Left colon (tissue), 2 donors: ENCODE data around the gene SEBOX. TPM values are rescaled to one million over a fixed set of nuclear protein-coding genes. Genes with fewer than 3 reads are reported as not detected.
"Not testable (repeated sequence)": the region's sequence is repeated elsewhere in the genome, so short reads cannot be mapped to it uniquely, and the experiment has no call there.

ENCODE experiments used
- ATAC-seq: fragments of 200-7000 bp; cut with Tn5 transposase; one replicate; pipeline ENCODE4 v1.9.1; 2020; ENCODE audit warnings: mild to moderate bottlenecking, moderate library complexity
- DNase-seq, 2 donors: peaks; one replicate each; pipeline ENCODE4 v3.0.0-alpha.2; 2020
- intact Hi-C, 2 donors: fragments of 100-400 bp; cut with DNase I in 1 of 2; cut with micrococcal nuclease in 1 of 2; formaldehyde crosslinking; loops; one replicate each; pipeline versions ENCODE4 v1.11.2 to v1.14.0; 2022; cut with DNase I, micrococcal nuclease
- total RNA-seq, 2 donors: library from RNA; stranded (reverse); fragmentation: NEBNext Ultra II Directional; extraction: Animal tissue kit (Norgen Biotek cat#: 25700); gene quantifications; one replicate each; pipeline ENCODE4 v1.2.1, GENCODE V29; 2021
- donor health status: DM: no; HTN: no; CAD: no.
- donor health status: DM: yes; HTN: yes; CAD: no.

The SEBOX gene
- total RNA-seq, 2 donors from 2014 or later = not detected

DNA sequence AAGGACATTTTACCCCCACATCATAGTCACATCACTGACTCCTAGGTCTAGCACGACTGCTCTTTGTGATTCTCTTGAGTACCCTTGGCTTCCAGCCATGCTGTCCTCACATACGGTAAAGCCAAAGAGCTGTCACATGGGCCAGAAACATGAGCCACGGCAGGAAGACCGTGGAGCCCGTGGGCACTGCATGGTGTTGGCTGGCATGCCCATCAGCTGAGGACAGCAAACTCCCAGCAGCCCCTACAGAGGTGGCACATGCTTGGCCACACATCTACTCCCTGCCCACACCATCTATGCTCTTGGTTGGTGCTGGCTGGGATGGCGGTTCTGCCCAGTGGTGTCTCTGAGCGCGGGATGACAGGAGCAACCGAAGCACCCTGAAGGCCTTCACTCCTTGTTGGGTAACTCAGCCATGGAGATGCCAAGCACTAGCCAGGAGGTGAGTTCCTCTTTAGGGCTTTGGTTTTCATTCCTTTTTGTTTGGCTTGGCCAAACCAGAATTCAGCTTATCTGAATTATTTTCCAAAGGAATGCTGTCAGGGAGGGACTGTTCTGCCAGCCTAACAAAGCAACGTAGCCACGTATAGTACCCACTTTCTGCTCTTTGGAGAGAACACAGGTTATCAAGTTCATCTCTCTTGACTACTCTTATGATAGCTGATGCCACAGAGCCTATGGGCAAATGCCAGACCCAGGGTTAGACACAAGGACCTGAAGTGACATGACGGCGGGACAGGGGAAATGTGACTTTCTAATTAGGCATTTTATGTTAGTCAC is 19.4 kb downstream of the SEBOX start:
- intact Hi-C loops = no loop called here
- no peak for DNase-seq
- peak; percentile 15 for ATAC-seq

DNA sequence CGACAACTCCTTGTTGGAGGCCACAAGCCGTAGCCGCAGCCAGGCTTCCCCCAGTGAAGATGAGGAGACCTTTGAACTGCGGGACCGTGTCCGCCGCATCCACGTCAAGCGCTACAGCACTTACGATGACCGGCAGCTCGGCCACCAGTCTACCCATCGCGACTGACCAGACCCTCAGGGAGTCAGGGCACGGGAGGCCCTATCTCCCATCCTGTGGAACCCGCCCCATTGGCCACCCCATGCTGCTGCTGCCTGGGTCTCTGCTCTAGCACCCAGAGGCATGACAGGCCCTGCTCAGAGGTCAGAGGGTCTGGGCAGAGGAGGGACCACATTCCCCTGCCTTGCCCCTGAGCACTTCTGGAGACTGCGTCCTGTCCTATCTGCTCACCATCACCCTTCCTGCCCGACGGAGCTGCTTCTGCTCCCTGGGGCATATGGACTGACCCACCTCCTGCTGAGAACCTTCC is 20.5 kb downstream of the SEBOX start:
- ATAC-seq = no peak
- no peak for DNase-seq
- intact Hi-C loops = no loop called here

DNA sequence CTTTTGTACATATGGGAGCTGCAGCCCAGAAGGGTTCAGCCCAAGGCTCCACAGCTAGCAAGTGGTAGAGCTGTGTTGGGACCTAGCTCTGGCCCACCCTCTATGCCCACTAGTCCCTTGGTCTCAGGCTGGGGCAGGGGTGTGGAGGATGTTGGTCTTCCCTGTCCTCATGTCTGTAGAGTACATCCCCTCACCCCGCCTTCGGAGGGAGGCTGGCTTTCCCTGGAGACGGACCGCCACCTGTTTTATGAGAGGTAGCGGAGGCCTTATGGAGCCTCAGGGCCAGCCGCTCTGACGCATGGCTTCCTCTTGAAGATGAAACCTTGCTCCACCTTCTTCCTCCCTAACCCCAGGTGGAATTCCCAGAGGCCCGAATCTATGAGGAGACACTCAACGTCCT is 21.0 kb downstream of the SEBOX start:
- DNase-seq = no peak
- no peak for ATAC-seq
- intact Hi-C loops = no loop called here

DNA sequence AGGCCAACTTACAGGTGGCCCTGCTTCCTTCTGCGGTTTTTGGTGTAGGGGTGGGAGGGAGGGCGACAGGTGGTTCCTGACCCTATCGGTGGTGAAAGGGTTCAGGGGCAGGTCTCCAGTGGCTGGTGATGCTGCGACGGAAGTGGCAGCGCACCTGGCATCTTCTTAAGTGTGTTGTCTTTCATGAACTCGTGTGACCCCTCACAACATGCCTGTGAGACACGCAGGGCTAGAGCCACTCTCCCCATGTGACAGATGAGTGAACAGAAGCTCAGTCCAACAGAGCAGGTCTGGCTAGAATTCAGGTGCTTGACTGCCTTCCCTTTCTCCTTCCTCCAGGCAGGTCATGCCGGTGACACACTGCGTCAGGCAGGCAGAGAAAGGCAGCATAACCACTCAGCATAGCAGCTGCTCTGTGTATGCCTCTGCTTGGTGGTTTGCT is 21.5 kb downstream of the SEBOX start:
- DNase-seq (no peak), ATAC-seq (no peak)
- intact Hi-C loops = no loop called here

DNA sequence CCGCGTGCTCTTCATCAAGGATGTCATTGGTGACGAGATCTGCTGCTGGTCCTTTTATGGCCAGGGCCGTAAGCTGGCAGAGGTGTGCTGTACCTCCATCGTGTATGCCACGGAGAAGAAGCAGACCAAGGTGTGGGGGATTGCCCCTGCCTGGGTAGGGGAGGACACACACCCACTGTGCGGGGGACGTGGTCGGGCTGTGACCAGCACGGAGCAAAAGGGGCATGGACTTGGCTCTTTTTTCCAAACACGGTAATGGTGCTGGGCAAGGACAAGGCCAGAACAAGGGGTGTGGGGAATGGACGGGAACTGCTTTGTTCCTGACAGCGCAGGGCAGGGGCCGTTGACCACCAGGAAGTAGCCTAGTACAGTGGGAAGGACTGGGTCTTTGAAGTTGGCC is 22.7 kb downstream of the SEBOX start:
- ATAC-seq = no peak
- DNase-seq = no peak
- intact Hi-C loops = no loop called here

DNA sequence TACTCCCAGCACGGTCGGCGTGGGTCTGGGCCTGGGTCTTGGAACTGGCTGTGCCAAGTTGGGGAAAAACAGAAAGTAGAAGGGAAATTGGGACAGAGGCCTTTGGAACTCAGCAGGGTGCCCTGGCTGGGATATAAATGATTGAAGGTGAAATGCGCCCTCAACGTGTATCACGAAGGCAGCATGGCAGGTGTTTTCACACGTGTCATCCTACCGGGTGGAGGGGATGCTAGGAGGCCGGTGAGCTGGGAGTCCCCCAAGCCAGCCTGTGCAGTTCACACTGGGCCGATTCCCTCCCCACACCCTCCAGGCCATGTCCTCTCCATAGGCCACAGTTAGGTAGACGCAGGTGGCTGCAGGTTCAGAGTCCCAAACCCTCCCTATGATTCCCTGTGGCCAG is 23.5 kb downstream of the SEBOX start:
- DNase-seq (no peak), ATAC-seq (no peak)
- intact Hi-C loops = no loop called here

DNA sequence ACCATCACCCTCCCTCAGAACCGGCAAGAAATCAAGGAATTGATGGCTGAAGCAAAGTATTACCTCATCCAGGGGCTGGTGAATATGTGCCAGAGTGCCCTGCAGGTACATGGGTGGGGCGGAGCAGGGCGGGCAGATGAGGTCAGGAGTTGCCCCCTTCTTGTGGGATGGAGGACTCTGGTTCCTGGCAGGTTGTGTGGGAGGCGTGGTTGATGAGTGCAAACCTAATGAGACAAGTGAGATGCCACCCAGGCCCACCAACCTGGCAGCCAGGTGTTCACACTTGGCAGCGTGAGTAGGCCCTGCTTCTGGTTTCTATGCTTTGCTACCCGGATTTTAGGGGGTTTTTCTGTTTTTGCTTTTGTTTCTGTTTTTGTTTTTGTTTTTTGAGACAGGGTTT is 24.6 kb downstream of the SEBOX start:
- intact Hi-C loops = no loop called here
- ATAC-seq = no peak
- DNase-seq = no peak

DNA sequence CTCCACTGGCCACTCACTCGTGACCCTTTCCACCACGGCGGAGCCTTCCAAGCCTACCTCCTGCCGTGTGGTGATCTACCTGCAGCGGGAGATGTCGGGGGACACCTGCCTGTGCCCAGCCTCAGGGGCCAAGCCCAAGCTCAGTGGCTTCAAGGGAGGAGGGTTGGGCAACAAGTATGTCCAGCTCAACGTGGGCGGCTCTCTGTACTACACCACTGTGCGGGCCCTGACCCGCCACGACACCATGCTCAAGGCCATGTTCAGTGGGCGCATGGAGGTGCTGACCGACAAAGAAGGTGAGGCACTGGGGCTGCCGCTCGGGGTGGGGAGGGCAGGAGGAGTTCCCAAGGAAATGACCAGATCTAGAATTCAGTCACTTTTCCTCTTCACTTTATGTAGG is 25.6 kb downstream of the SEBOX start:
- intact Hi-C loops = no loop called here
- DNase-seq (no peak), ATAC-seq (no peak)

DNA sequence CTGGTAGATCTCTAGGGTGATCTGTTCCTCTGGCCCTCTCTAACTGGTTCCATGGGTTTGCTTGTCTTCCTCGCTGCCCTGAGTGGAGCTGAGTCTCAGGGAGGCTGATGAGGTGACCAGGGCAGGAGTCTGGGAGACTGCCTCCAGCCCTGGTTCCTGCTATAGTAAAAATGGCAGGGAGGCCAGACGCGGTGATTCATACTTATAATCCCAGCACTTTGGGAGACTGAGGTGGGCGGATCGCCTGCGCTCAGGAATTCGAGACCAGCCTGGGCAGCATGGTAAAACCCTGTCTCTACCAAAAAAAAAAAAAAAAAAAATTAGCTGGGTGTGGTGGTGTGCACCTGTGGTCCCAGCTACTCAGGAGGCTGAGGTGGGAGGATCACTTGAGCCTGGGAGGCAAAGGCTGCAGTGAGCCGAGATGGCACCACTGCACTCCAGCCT is 26.2 kb downstream of the SEBOX start:
- intact Hi-C loops, DNase-seq, ATAC-seq: not testable (repeated sequence)

DNA sequence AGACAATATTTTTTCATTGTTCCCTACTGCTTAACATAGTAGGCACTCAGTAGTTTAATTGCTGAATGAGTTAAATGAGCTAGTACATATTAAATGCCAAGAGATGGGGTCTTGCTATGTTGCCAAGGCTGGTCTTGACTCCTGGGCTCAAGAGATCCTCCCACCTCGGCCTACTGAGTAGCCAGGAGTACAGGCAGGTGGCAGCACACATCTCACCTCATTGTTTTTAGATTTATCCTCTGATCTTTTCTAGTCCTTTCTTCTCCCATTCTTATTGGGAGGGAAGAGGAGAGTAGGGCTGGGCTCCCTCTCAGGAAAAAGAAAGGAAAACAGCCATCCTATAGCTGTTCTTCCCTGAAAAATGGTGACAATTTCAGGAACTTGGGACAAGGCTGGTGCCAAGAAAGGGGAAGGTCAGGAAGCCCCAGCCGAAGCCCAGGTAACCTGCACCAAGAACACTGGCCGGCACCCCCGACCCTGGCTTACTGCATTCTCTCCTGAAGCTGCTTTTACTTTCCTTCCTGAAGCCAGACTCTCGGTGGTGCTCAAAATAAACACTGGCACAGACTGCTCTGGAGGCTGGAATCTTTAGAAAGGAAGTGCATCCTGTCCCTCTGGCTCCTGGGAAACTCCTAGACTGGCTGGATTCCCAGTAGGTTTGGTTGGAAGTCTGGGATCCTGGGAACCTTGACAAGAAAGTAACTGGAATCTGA is 26.8 kb downstream of the SEBOX start:
- DNase-seq (no peak), ATAC-seq (no peak)
- intact Hi-C loops = no loop called here

DNA sequence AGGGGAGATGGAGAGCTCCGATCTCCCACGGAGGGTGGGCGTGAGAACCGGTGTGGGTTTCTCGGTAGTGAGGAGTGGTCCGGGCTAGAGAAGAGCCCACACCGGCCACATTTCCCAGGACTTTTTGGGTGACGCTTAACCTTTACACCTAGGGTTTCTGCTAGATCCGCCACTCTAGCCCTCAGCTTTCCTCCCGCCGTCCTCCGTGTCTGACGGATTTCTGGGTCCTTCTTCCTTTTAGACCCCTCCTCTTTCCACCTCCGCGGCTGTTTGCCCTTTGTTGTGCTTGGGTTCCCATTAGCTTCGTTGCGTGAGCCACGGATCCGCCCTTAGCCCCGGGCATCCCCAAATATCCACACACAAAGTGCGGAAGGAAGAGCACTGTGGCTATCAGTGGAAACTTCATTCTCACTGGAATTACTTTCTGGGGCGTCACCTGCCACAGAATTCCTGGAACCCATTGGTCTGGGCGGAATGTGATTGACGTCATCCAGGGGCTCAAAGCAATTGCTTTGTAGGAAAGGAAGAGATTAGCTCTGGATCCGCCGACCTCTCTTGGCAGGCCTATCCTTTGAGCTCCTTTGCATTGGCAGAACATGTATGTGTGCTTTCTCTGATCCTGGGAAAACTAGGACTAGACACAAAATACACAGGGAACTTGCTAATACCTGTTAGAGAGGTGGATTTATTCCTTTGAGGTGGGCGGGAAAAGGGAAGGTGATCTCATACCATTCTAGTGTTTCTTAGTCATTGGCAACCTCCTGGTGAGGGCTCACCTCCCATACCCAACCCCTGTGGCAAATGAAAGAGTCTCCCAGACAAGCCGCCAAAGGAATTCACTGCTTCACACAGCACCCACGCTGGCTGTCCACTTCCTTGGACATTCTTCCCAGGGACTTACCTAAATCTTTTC is 28.8 kb downstream of the SEBOX start:
- intact Hi-C loops = no loop called here
- ATAC-seq (peak; percentile 30), DNase-seq (peak; percentile 46 to 65)

DNA sequence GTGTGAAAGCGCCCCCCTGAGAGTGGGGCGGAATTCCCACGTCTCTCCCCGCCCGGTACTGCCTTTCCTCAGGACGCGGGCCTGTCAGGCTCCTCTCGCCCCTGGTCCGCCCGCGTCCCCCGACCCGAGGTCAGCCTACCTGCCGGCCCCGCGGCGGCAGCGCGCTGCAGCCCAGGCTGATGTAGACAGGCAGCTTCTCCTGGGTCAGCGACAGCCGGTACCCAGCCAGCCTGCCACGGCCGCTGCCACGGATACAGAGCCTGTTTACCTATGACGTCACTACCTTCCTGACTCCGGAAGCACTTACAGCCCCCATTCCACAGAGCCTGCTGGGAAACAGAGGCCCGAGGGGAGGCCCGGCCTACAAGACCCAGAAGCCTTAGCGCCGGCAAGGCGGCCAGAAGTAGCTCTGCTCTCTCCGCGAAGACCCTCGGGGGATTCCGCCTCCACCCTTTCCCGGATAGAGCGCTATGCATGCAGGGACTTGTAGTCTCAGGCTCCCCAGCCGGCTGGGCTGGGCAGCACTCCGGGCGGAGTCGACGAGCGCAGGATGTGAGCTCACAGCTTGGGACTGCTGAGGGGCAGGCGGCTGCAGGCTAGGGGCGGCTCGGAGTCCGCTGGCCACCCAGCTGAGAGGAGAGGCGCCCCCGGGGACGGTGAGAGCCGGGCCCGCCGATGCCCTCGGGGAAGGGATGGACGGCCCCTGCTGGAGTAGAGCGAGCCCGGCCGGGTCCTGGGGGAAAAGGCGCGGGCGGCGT is 29.6 kb downstream of the SEBOX start, which contains the start of the genes IFT20 and TNFAIP1:
IFT20 (minus strand) TSS at position 272 of the 758 bp plus-strand sequence. CDS start 3,487 bp downstream, outside the sequence.
TNFAIP1 (plus strand) TSS at position 561 of the 758 bp plus-strand sequence. CDS start 3,761 bp downstream, outside the sequence.
- ATAC-seq (peak; percentile 92), DNase-seq (peak; percentile 96 to 100)
- intact Hi-C loops = no loop called here

DNA sequence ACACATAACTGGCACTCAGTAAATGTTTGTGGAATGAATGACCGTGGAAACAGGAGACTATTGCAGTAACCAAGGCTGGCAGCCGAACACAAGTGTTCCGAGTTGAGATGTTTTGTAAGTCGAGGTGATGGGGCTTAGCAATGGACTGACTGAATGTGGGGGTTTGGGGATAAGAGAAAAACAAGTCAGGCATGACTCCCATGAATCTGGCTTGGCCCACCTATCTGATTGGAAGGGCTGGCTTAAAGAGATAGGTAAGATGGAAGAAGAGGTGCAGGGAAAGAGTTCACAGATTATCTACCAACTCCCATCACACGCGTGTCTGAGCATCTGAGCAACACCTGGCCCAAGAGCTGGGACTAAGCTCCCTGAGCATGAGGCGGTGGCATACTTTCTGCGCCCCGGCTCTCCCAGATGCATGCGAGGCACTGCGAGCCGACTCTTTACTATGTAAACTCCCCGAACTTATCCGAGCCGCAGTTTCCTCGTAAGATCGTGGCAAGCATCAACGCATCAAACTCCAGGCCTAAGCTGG is 30.3 kb downstream of the SEBOX start:
- ATAC-seq (peak; percentile 4), DNase-seq (no peak)
- intact Hi-C loops = no loop called here

DNA sequence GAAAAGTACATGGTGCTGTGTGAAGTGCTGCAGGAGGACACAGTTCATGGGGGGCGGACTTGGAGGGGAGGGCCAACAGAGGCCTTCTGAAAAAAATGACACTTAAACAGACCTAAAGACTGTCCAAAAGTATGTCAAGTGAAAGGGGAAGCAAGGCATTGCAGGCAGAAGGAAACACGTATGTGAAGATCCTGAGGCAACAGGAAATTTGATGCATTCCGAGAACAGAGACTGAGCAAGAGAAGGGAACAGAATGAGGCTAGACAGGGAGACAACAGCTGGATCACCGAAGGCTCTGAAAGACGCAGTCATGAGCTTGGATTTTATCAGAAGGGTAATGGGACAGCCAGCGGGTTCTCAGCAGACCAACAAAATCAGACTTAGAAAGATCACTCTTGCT is 30.8 kb downstream of the SEBOX start:
- ATAC-seq (no peak), DNase-seq (no peak)
- intact Hi-C loops = no loop called here

DNA sequence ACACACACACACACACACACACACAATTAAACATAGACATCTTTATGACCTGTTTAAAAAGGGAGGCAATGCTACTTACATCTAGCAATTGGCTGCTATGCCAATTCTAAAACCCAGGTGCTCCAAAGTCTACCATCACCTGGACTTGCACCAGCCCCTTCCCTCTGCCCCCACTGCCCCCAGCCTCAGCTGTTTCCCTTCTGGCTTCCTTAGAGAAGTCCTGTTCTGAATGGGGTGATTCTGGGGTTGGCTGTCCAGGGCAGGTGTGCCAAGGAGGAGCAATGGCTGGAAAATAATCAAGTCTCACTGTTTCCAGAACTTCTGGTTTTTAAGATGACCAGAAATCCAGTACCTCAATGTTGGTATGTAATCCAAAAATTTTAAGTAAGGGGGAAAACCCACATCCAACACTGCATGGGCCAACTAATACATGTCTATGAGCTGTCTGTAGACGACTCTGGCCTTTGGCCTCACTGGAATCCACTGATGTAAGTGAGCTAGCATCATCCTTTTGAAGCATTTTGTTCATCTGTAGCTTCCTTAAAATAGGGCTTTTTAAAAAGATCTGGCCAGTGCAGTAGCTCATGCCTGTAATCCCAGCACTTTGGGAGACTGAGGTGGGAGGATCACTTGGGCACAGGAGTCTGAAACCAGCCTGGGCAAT is 31.8 kb downstream of the SEBOX start:
- DNase-seq (no peak), ATAC-seq (no peak)
- intact Hi-C loops = no loop called here

DNA sequence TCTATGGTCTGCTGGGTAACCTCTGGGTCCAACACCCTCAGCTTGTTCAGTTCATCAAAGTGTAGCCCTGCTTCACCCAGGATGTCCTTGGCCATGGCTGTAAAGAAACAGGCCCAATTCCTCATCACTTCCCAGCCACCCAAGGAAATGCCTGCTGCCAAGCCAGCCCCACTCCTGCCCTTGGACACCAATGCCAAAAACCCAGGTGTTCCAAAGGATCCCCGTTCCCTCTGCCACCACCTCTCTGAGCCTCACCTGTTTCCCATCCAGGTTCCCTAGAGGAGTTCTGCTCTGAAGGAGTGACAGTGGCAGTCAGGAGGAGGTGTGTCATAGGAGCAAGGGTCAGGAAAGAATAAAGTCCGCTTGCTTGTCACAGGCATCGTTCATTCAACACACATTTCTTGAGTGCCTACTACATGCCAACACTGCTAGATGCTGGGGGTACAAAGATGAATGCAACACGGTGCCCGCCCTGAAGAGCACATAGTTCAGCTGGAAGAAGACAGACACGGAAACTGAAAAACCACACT is 33.0 kb downstream of the SEBOX start:
- no peak for ATAC-seq
- intact Hi-C loops = no loop called here
- DNase-seq = no peak

DNA sequence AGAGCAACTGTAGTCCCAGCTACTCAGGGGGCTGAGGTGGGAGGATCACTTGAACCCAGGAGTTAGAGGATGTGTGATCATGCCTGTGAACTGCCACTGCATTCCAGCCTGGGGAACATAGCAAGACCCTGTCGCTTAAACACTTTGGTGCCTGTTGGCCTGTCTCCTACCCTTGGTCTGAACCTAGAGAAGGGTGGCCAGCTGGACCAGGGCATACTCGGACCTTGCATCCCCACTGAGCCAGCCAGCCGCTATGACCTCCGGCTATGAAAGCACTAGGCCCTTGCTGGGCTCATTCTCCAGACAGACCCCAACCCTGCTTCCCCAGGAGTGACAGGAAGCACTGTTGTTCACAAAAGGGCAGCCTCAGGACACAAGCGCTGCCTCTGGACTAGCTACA is 34.3 kb downstream of the SEBOX start:
- intact Hi-C loops = no loop called here
- no peak for DNase-seq
- no peak for ATAC-seq
